Motor neuron (in vitro differentiated cells): ENCODE results near the gene TRIM15. TPM values are rescaled to one million over a fixed set of nuclear protein-coding genes. Genes with fewer than 3 reads are reported as not detected.

Experiments used
- ATAC-seq, 8 experiments: fragments of 200-7000 bp; cut with Tn5 transposase; replicated peaks in 6 of 8; 2 replicates each; pipeline ENCODE4 v1.8.0; 2021; ENCODE audit warnings: mild to moderate bottlenecking in 8 of 8, moderate library complexity in 8 of 8
- H3K27ac ChIP-seq, 2 donors: fragments of 250-450 bp; sonication (Bioruptor Pico); 2 replicates each; pipeline ENCODE4 v1.9.0; 2021; ENCODE audit warnings: antibody characterized with exemption in 2 of 2, mild to moderate bottlenecking in 2 of 2, moderate library complexity in 1 of 2
- H3K4me1 ChIP-seq, 2 donors: fragments of 250-450 bp; sonication (Bioruptor Pico); replicated peaks in 1 of 2; 2 replicates each; pipeline ENCODE4 v1.6.1; 2021; ENCODE audit warnings: antibody characterized with exemption in 2 of 2, mild to moderate bottlenecking in 2 of 2, moderate library complexity in 1 of 2
- H3K4me3 ChIP-seq, 5 donors: fragments of 250-450 bp; sonication (Bioruptor Pico); 2 replicates each; pipeline ENCODE4 v1.9.0; 2021; ENCODE audit warnings: antibody characterized with exemption in 5 of 5, mild to moderate bottlenecking in 5 of 5, moderate library complexity in 4 of 5
- WGBS, 10 experiments: fragments of 450-650 bp; shearing (Covaris generic); methylation state at CpG; one replicate each; pipeline ENCODE4 v1.0.0; 2022; 5-methylcytosine and 5-hydroxymethylcytosine counted together
- in situ Hi-C, 9 experiments: fragments of 400-800 bp; cut with MboI; loops; one replicate each; pipeline ENCODE4 v1.15.0; 2021; ENCODE audit warnings: low sequenced_read_pairs in 9 of 9, low pct_unique_long_range_greater_than_20kb in 2 of 9; ENCODE audit not compliant: unreplicated experiment in 9 of 9
- total RNA-seq, 8 experiments: library from RNA; unstranded; fragments of 300-600 nt; gene quantifications; 2 replicates each; pipeline versions ENCODE4 v1.2.3 to v1.2.4, GENCODE V29; 2022

Gene TRIM15
- total RNA-seq, 8 experiments from 2014 or later, result 0.14 to 0.77 (median 0.25) TPM; not detected in 5

- ATAC-seq, result no peak
- no peak overlapping the region for H3K4me3 ChIP-seq
- no peak overlapping the region for H3K27ac ChIP-seq
- WGBS, 10 experiments, result 80 to 86% methylated on average over 1 of the region's 2 CpGs; no CpG with 5 or more reads in 8 of the 10 experiments
- H3K4me1 ChIP-seq, result no peaks in the 10 kb centered on the region
- in situ Hi-C loops, result no loop called here
Observed at GRCh38 chr6:30175765-30176164, 12.4 kb downstream of the TRIM15 start.

DNA sequence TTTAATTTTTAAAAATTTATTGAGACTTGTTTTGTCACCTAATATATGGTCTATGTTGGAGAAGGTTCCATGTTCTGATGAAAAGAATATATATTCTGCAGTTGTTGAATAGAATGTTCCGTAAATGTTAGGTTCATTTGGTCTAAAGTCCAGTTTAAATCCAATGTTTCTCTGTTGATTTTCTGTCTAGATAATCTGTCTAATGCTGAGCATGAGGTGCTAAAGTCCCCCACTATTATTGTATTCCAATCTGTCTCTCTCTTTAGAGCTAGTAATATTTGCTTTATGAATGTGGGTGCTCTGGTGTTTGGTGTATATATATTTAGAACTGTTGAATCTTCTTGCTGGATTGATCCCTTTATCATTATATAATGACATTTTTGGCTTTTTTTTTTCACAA lies 15.5 kb downstream of the TRIM15 start:
- ATAC-seq, result no peak
- 20 to 100% (median 50%) methylated on average over 1 of the region's 1 CpG; no CpG with 5 or more reads in 1 of the 10 experiments for WGBS, 10 experiments
- in situ Hi-C loops, result no loop called here

GRCh38 chr6:30180145-30180544 lies 16.8 kb downstream of the TRIM15 start:
- no peaks in the 10 kb centered on the region for H3K4me1 ChIP-seq
- in situ Hi-C loops, result no loop called here
- no peak for ATAC-seq
- H3K4me3 ChIP-seq, result no peak overlapping the region
- WGBS, 10 experiments, result 0 to 94% (median 82%) methylated on average over 1 of the region's 1 CpG; no CpG with 5 or more reads in 1 of the 10 experiments
- H3K27ac ChIP-seq, result no peak overlapping the region

More for the DNA sequence above, 15.5 kb downstream of the TRIM15 start:
- Histone ChIP-seq H3K27ac (no peak overlapping the region), H3K4me1 (no peaks in the 10 kb centered on the region), H3K4me3 (no peak overlapping the region)

- no peak overlapping the region for H3K27ac ChIP-seq
- in situ Hi-C loops, result no loop called here
- ATAC-seq, result no peak
- WGBS, 10 experiments, result 70 to 100% (median 100%) methylated on average over 1 to 5 of the region's 5 CpGs; no CpG with 5 or more reads in 2 of the 10 experiments
- H3K4me3 ChIP-seq, result no peak overlapping the region
- H3K4me1 ChIP-seq, result no peaks in the 10 kb centered on the region
Observed at GRCh38 chr6:30184417-30185031, 21.2 kb downstream of the TRIM15 start.

DNA sequence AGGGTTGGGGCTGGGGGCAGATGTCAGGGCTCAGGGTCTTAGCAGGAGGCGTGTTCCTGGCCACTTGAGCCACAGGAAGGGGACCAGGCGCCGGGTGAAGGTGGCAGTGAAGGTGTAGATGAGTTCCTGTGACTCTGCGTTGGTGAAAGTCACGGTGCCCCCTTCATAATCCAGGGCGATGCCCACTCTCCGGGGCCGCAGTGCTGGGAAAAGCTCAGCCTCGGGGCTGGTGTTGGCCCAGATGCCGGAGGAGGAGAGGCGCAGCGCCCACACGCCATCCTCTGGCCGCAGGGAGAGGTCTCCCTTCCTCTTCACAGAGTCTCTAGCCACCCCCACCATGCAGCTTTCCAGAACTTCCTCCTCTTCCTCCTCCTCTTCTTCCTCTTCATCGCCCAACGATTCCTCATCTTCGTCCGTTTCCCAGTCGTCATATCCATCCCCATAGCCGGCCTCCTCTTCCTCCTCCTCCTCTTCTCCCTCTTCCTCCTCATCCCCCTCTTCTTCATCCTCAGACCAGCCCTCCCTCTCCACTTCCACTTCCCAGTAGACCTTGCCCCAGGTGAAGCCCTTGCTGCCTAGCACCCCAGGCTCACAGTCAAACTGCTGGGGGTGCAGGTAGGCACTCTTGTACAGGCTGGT lies 22.6 kb downstream of the TRIM15 start:
- 81 to 100% (median 93%) methylated on average over 4 to 13 of the region's 20 CpGs; no CpG with 5 or more reads in 4 of the 10 experiments for WGBS, 10 experiments
- peak in 1 of 8 experiments; percentile 25 for ATAC-seq
- H3K4me1 ChIP-seq, result no peaks in the 10 kb centered on the region
- no peak overlapping the region for H3K4me3 ChIP-seq
- no peak overlapping the region for H3K27ac ChIP-seq
- in situ Hi-C loops, result no loop called here

- Histone ChIP-seq H3K27ac (no peak overlapping the region), H3K4me1 (no peaks in the 10 kb centered on the region), H3K4me3 (no peak overlapping the region)
- ATAC-seq, result no peak
- WGBS, 10 experiments, result 80 to 100% (median 93%) methylated on average over 1 to 5 of the region's 5 CpGs; no CpG with 5 or more reads in 4 of the 10 experiments
- in situ Hi-C loops, result no loop called here
Observed at GRCh38 chr6:30188541-30188940, 25.2 kb downstream of the TRIM15 start.

DNA sequence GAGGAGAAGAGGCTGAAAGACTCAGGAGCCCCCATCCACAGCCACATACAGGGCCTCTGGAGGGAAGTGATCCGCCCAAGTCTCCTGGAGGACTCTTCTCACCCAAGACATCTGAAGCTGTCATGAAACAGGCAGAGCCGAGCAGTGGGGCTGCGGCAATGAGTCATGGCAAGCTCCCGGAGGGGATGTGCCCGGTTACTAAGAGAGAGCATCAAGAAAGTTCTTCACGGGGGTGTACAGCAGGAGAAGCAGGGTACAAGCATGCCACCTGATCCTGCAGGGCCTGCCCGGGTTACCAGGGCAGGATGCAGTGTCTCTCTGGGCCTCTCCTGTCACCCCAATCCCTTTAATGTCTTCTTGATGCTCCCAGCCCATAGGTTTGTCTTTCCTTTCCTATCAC lies 28.7 kb downstream of the TRIM15 start:
- peak in 1 of 8 experiments; percentile 11 for ATAC-seq
- Histone ChIP-seq H3K27ac (no peak overlapping the region), H3K4me3 (no peak overlapping the region), H3K4me1 (no peaks in the 10 kb centered on the region)
- in situ Hi-C loops, result no loop called here
- 65 to 100% (median 88%) methylated on average over 1 to 6 of the region's 7 CpGs; no CpG with 5 or more reads in 6 of the 10 experiments for WGBS, 10 experiments

DNA sequence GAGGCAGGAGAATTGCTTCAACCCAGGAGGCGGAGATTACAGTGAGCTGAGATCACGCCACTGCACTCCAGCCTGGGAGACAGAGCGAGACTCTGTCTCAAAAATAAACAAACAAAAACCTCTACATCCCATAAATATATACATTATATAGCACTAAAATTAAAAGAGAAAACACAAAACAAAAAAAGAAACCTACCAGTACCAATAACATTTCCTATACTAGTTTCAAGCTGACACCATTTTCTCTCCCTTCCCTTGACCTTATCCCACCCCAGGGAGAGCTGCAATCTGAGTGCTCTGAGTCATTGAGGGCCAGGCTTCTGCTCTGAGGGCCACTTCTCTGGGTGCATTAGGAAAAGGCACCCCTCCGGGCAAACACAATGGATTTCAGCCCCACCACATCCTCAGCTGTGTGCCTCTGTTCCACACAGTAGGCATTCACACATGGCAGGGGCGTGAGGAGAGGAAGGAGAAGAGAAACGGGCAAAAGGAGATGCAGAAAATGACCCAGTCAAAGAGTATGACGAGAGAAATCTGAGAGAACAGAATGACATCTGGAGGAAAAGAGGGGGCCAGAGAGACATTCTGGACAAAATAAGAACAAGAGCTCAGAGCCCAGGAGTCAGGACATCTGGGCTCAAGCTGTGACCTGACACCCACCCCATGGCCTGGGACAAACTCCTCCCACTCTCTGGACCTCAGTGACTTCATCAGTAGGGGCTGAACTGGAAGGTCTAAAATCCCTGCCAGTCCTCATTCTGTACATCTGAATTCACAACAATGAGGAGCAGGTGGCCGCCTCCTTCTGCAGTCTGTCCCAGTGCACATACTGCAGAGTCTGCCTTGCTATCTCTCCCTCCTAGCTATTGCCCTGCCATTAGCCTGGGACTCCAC lies 31.7 kb downstream of the TRIM15 start:
- H3K4me1 ChIP-seq, result no peaks in the 10 kb centered on the region
- in situ Hi-C loops, result no loop called here
- 44 to 100% (median 78%) methylated on average over 1 to 7 of the region's 8 CpGs; no CpG with 5 or more reads in 1 of the 10 experiments for WGBS, 10 experiments
- no peak overlapping the region for H3K4me3 ChIP-seq
- H3K27ac ChIP-seq, result no peak overlapping the region
- ATAC-seq, result peak in 3 of 8 experiments; percentile 65 to 85 (median 68)

DNA sequence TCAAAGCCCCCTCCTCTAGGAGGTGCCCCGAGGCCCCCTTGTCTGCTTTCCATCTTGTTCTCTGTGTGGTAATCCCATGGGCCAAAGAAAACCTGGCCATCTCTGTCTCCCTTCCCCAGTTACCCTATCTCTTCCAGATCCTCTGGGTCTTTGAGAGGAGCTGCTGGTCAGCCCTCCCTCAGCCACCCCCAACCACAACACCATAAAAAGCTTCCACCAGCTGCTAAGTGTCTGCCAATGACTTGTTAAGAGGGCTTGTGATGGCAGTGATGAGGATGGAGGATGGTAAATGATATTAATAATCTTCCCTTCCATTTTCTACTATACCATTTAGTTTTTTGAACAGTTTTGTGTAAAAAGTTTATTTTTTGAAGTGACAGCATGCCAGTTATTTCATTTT lies 32.6 kb downstream of the TRIM15 start:
- Histone ChIP-seq H3K4me1 (no peaks in the 10 kb centered on the region), H3K4me3 (no peak overlapping the region), H3K27ac (no peak overlapping the region)
- no CpG with 5 or more reads among the region's 1 CpG for WGBS, 10 experiments
- ATAC-seq, result no peak
- in situ Hi-C loops, result no loop called here

DNA sequence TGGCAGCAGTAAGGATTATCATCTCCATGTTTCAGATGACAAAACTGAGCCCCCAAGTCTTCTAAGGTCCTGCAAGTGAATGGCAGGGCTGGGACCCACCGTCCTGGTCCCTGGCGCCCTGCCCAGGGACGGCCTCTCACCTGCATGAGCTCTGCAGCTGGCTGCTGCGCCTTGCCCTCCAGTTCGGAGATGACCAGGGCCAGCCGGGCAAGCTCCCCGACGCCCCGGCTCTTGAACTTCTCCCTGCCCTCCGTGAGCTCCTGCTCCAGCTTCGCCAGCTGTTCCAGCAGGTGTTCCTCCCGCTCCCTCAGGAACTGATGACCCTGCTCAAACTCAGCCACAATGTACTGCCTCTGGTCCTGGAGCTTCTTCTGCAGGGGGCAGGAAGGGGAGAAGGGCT lies 33.0 kb downstream of the TRIM15 start:
- no peak overlapping the region for H3K27ac ChIP-seq
- in situ Hi-C loops, result no loop called here
- no peak overlapping the region for H3K4me3 ChIP-seq
- no peak for ATAC-seq
- 100% methylated on average over 1 to 10 of the region's 12 CpGs; no CpG with 5 or more reads in 7 of the 10 experiments for WGBS, 10 experiments
- H3K4me1 ChIP-seq, result no peaks in the 10 kb centered on the region

GRCh38 chr6:30198166-30199084 lies 35.1 kb downstream of the TRIM15 start:
- H3K4me3 ChIP-seq, result no peak overlapping the region
- H3K27ac ChIP-seq, result no peak overlapping the region
- in situ Hi-C loops, result no loop called here
- 60 to 100% (median 94%) methylated on average over 1 to 27 of the region's 34 CpGs; no CpG with 5 or more reads in 4 of the 10 experiments for whole genome bisulfite sequencing, 10 experiments
- no peak for ATAC-seq
- H3K4me1 ChIP-seq, result no peaks in the 10 kb centered on the region

DNA sequence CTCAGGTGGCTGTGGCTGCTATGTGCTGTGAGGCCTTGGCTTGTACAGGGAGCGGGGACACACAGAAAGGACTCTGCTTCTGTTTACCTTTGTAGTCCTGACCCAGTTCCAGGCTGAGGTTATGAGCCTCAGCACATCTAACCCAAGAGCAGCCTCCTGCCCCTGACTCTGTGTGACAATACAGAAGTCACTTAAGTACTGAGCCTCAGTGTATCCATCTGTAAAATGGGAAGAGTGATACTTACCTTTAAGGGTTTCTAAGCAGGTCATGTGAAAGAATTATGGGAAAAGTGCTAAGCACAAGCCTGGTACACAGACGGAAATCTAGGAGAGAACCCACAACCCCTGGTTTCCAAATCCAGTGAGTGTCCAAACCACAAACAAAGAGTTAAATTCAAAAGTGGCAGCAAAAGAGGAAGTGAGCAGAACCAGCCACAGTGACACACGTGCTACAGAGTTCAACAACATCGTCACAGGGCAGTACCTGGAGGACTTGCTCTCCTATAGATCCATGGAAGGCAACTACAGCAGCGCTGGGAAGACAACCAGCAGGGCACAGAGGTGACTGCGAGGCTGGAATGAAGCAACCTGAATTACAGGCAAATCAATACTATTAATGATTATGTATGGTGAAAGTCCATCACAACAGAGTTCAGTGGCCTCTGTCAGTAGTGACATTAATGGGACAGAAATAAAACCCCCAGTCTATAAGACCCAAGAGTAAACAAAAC lies 37.4 kb downstream of the TRIM15 start:
- no peak overlapping the region for H3K27ac ChIP-seq
- 65 to 100% (median 94%) methylated on average over 1 to 5 of the region's 6 CpGs; no CpG with 5 or more reads in 2 of the 10 experiments for WGBS, 10 experiments
- H3K4me3 ChIP-seq, result no peak overlapping the region
- in situ Hi-C loops, result no loop called here
- H3K4me1 ChIP-seq, result no peaks in the 10 kb centered on the region
- no peak for ATAC-seq
